UCSD-AML1 (cell line): ENCODE results near the gene RPL23.

Source experiments
- DNase-seq: peaks from one replicate; lab custom pipeline; 2025; ENCODE audit not compliant: unreplicated experiment; lab: John Stamatoyannopoulos, UW

The RPL23 gene

DNA sequence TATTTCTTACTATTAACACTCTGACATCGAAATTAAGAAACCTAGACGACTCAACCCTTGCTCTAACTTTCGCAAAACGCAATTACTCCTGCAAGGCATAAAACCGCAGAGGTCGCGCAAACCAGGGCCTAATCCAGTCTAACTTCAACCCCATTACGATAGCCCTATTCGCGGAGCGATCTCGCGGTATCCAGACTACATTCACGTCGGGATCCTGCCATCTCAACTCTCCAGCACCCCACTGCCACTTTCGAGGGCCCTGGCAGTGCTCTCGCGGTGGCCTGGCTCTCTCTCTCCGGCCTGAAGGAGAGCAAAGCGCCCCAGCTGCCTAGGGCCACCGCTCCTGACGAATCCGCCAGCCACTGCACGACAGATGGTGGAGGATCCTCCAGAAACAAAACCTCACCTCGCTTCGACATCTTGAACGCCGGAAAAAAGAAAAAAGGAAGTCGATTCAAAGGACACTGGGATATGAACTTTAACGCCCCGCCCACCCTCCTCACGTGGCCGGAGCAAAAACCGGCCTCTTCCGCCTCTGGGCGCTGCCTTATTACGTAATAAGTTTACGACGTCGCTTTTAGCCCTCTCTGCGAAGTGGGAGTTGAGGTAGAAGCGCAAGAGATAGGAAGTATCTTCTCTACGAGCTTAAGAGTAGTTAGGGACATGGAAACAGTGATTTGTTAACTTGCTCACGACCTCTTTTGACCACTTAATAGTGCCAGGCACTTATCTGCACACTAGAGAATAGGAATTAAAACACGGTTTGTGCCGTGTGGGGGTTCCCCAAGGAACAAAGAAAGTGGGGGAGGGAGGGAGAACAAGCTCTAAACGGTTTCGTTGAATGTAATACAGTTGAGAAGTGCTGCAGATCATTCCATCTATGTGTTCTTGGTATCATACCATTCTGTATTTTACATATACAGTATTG is at the start of gene RPL23:
Gene RPL23, minus strand, starts transcription at position 430 of the 928 bp plus-strand sequence. Its CDS starts 11 bp downstream, at position 419.
- peak; percentile 91 for DNase-seq

GRCh38 chr17:38900978-38901656 is 47.6 kb upstream of the RPL23 start:
- peak; percentile 77 for DNase-seq

DNA sequence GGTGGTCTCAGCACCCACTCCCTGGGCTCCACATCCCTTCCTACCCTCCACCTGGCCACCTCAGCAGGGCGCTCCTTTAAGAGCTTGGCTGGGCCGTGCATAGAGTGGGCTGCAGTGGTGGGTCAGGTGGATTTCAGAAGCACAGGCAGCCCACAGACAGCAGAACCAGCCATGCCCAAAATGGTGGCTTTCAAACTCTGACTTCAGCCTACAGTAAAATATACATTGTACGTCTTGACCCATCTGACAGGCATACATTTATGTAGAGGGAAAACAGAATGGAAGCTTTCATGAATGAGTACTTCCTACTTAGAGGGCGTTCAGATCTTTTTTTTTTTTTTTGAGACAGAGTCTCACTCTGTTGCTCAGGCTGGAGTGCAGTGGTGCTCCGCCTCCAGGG is 45.9 kb upstream of the RPL23 start:
- DNase-seq, result no peak

- DNase-seq, result peak; percentile 88
These were observed 45.4 kb upstream of the RPL23 start for GRCh38 chr17:38898812-38899348.

DNA sequence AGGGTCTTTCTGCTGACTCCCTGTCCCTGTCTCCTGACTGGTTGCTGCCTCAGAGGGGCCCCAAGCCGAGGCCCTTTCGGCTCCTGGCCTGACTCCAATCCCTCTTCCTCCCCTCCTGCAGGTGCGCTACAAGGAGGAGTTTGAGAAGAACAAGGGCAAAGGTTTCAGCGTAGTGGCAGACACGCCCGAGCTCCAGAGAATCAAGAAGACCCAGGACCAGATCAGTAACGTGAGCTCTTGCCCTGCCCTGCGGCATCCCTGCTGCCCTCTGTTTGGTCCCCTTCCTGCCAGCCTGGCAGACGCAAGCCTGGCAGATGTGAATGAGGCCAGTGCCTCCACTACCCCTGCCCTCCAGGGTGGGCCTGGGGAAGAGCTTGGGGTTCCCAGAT is 44.8 kb upstream of the RPL23 start:
- DNase-seq, result no peak

- no peak for DNase-seq
These were observed 44.3 kb upstream of the RPL23 start for GRCh38 chr17:38897671-38898290.

GRCh38 chr17:38897176-38897575 is 43.7 kb upstream of the RPL23 start:
- no peak for DNase-seq

DNA sequence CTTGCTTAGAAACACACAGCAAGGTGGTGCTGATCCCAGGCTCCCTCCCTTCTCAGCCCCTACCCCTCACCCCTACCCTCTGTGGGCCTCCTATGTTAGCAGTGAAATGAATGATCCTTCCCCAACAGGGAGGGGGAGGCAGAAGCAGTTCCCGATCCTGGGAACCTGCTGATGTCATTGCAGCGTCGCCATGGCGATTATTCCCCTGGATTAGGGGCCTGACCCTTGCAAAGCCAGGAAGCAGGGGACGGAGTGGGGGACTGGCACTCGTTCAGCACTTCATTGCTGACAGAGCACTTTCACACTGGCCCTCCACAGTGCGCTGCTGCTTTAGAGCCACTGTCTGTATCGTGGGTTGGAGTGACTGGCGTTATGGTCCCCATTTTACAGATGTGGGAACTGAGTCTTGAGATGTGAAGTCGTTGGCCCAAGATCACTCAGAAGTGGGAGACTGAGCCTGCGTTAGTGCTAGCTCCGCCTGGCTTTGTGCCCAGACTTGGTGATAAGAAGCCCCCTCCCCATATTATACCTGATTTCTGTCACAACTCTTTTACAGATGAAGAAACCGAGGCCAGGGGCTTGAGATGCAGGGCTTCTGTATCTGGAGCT is 42.9 kb upstream of the RPL23 start:
- no peak for DNase-seq

DNA sequence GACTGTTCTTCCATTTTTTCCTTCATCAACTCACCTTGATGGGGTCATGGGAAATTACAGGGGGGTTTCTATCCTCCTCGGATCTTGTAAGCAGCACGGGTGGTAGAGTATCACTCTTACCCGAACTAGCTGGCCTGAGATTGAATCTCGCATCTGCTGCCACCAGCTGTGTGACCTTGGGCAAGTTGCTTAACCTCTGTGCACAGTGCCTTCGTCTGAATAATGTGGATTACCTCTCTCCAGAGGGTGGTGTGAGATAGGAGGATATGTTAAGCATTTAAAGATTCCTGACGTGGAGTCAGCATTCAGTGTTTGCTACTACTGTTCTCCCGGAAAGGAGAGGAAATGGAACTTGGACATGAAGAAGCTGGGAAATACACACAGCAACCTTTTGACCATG is 40.8 kb upstream of the RPL23 start:
- no peak for DNase-seq

DNA sequence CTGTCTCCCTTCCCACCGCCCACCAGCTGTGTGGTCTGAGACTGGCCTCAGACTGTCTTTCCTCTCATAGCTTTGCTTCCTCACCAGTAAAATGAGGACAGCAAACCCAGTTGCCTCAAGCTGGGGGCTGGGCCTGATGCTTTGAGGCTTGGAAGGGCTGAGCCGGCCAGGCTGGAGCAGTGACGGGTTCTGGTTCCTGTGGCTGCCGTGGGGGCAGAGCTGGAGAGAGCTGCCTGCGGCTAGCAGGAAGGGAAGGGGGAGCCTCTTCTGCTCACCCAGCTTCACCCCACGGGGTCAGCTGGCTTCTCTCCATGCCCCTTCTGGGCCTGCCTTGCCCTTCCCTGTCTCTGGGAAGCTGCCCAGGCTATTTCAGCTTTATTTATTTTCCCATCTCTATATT is 40.1 kb upstream of the RPL23 start:
- peak; percentile 83 for DNase-seq

GRCh38 chr17:38893113-38893512 is 39.6 kb upstream of the RPL23 start:
- DNase-seq, result no peak

- DNase-seq, result no peak
These were observed 39.1 kb upstream of the RPL23 start for GRCh38 chr17:38892620-38893019.

DNA sequence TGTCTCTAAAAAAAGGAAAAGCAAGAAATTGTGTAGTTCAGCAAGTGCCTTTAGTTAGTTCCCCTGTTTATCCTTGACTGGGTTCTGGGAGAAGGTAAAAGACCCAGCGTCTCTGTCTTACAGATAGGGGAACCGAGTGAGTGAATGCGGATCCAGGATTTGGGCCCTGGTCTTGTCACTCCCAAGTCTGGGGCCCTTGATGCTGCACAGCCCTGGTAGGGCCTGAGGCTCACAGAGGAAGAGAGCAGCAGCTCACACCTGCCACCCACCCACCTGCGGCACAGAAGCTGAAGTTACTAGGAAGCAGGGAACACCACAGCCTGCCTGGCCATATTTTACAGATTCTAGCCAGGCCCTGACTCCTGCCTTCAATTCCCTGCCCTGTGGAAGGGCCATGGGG is 38.6 kb upstream of the RPL23 start:
- no peak for DNase-seq

DNA sequence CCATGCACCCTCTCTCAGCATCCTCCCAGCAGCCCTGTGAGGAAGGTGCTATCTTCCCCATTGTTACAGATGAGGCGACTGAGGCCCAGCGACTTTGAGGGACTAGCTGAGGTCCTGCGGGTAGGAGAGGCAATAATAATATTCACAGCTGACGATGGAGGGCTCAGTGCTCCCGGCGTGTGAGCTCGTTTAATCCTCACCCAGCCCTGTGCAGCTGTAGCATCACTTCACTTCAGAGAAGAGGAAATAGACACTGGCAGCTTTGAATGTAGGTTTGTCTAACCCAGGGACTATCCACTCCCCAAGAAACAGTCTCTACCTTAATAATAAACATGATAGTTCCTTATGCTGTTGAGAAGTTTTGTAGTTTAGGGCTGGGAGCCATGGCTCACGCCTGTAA is 37.9 kb upstream of the RPL23 start:
- no peak for DNase-seq

GRCh38 chr17:38890410-38890746 is 36.9 kb upstream of the RPL23 start:
- DNase-seq, result no peak

DNA sequence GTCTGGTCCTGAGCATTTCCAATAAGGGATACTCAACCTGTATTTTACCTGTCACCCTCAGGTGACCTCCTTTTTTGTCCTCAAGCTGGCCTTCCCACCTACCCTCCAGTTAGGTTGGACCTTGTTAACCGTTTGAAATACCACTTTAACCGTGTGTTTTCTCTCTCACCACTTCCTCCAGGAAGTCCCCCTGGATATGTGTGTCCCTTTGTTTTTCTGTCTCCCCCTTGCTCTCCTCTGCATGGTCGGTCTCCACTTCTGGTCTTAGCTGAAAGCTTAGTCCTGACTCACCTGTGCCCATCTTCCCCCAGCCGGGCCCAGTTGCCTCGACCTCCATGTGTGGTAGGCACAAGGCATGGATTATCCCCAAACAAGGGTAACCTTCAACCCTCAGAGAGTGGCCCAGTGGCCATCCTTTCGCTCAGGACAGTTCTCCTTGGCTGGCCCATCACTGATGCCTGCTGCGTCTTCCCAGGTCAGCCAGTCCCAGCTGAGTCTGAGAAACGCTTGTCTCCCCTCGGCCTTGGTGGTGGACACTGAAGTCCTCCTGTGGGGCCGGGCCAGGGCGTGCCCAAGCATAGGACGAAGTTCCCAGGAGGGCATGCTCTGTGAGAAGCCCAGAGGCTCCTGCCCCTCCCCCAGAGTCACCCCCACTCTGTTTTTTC is 36.4 kb upstream of the RPL23 start:
- no peak for DNase-seq

DNA sequence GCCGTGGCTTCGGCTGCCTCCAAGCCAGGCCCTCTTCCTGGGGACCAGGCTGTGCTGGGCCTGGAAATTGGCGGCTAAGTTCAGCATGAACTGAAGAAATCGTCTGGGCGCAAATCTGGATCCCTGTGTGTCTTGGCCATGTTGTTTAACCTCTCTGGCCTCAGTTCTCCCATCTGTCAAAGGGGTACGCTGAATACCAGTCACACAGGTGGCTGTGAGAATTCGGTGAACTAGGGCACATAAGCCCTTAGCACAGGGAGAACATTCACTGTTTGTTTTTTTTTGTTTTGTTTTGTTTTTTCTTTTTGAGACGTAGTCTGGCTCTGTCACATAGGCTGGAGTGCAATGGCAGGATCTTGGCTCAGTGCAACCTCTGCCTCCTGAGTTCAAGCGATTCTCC is 35.3 kb upstream of the RPL23 start:
- DNase-seq, result no peak

- DNase-seq, result no peak
These were observed 33.1 kb upstream of the RPL23 start for GRCh38 chr17:38886643-38887010.

- DNase-seq, result no peak
These were observed 32.5 kb upstream of the RPL23 start for GRCh38 chr17:38885728-38886642.
